Peyer's patch (tissue), 4 donors: ENCODE data around the gene ZNF853. TPM values are rescaled to one million over a fixed set of nuclear protein-coding genes. Genes with fewer than 3 reads are reported as not detected.

ENCODE experiments used
- DNase-seq, 3 donors: peaks; one replicate each; pipeline ENCODE4 v3.0.0-alpha.2; 2017 to 2019
- H3K27ac ChIP-seq, 4 donors: fragments of 200-600 bp; sonication (generic); one replicate each; pipeline ENCODE4 v1.5.1; 2016 to 2019
- H3K27me3 ChIP-seq, 2 donors: fragments of 200-600 bp; sonication (generic); one replicate each; pipeline ENCODE4 v1.5.1; 2019
- H3K36me3 ChIP-seq, 3 donors: fragments of 200-600 bp; sonication (generic); one replicate each; pipeline ENCODE4 v1.5.1; 2016 to 2019
- H3K4me1 ChIP-seq, 4 donors: fragments of 200-600 bp; sonication (generic); one replicate each; pipeline ENCODE4 v1.5.1; 2016 to 2019
- H3K4me3 ChIP-seq, 4 donors: fragments of 200-600 bp; sonication (generic); 1 replicate in 3 of 4; 2 replicates in 1 of 4; pipeline ENCODE4 v1.5.1; 2016 to 2019; ENCODE audit warnings: mild to moderate bottlenecking in 1 of 4
- H3K9me3 ChIP-seq, 4 donors: fragments of 200-600 bp; sonication (generic); one replicate each; pipeline ENCODE4 v1.5.1; 2016 to 2019; ENCODE audit warnings: mild to moderate bottlenecking in 1 of 4
- CTCF ChIP-seq, 6 experiments: fragments of 450-650 bp in 4 of 6; fragments of 200-600 bp in 2 of 6; sonication (generic) in 1 of 6; IDR thresholded peaks; one replicate each; pipeline ENCODE4 v1.5.1; 2017 to 2019; ENCODE audit warnings: antibody characterized with exemption in 6 of 6, mild to moderate bottlenecking in 3 of 6, moderate library complexity in 1 of 6
- POLR2A ChIP-seq, 2 donors: fragments of 450-650 bp; IDR thresholded peaks; one replicate each; pipeline ENCODE4 v1.5.1; 2017; ENCODE audit warnings: antibody characterized with exemption in 2 of 2, mild to moderate bottlenecking in 2 of 2, moderate library complexity in 2 of 2
- total RNA-seq, 4 donors: library from RNA; depleted of rRNA; stranded (reverse); fragments of >200 nt; gene quantifications; one replicate each; pipeline ENCODE4 v1.1.0, GENCODE V29; 2016

The ZNF853 gene
- total RNA-seq, 4 donors from 2014 or later, result 1.1 to 8.3 (median 2.5) TPM

- H3K27me3 ChIP-seq, result no peaks in the 10 kb centered on the region
- no peak overlapping the region for H3K4me3 ChIP-seq
- peaks cover 0 to 9% (median 5%) of the 10 kb centered on the region in 4 donors for H3K4me1 ChIP-seq
- H3K27ac ChIP-seq, result no peak overlapping the region
- no peak for TF ChIP-seq POLR2A (IDR thresholded peaks at IDR 0.05)
- H3K36me3 ChIP-seq, result peaks cover 0 to 69% (median 0%) of the 10 kb centered on the region in 3 donors
- H3K9me3 ChIP-seq, result no peaks in the 10 kb centered on the region
- DNase-seq, result no peak
Observed at GRCh38 chr7:6642861-6643640, 27.6 kb downstream of the ZNF853 start.

- Histone ChIP-seq H3K27ac (no peak overlapping the region), H3K9me3 (no peaks in the 10 kb centered on the region), H3K27me3 (no peaks in the 10 kb centered on the region), H3K4me1 (no peaks in the 10 kb centered on the region), H3K36me3 (peaks cover 0 to 78% (median 0%) of the 10 kb centered on the region in 3 donors), H3K4me3 (no peak overlapping the region)
- DNase-seq, result no peak
- TF ChIP-seq CTCF (IDR thresholded peaks at IDR 0.05) (no peak), POLR2A (IDR thresholded peaks at IDR 0.05) (no peak)
Observed at GRCh38 chr7:6643915-6644625, 28.7 kb downstream of the ZNF853 start.

- no peak for TF ChIP-seq POLR2A (IDR thresholded peaks at IDR 0.05)
- no peak for TF ChIP-seq CTCF (IDR thresholded peaks at IDR 0.05)
- H3K27me3 ChIP-seq, result no peaks in the 10 kb centered on the region
- H3K4me1 ChIP-seq, result no peaks in the 10 kb centered on the region
- DNase-seq, result no peak
- H3K9me3 ChIP-seq, result no peaks in the 10 kb centered on the region
- H3K4me3 ChIP-seq, result no peak overlapping the region
- no peak overlapping the region for H3K27ac ChIP-seq
- peaks cover 0 to 81% (median 0%) of the 10 kb centered on the region in 3 donors for H3K36me3 ChIP-seq
Observed at GRCh38 chr7:6644728-6645127, 29.3 kb downstream of the ZNF853 start.

- TF ChIP-seq POLR2A (IDR thresholded peaks at IDR 0.05), result no peak
- TF ChIP-seq CTCF (IDR thresholded peaks at IDR 0.05), result no peak
- Histone ChIP-seq H3K4me1 (no peaks in the 10 kb centered on the region), H3K36me3 (peaks cover 0 to 89% (median 0%) of the 10 kb centered on the region in 3 donors), H3K4me3 (no peak overlapping the region), H3K27ac (no peak overlapping the region), H3K9me3 (no peaks in the 10 kb centered on the region), H3K27me3 (no peaks in the 10 kb centered on the region)
- no peak for DNase-seq
Observed at GRCh38 chr7:6646465-6646864, 31.1 kb downstream of the ZNF853 start.

GRCh38 chr7:6647080-6647479, 31.7 kb downstream of the ZNF853 start:
- Histone ChIP-seq H3K36me3 (peaks cover 0 to 89% (median 0%) of the 10 kb centered on the region in 3 donors), H3K4me1 (no peaks in the 10 kb centered on the region), H3K27ac (no peak overlapping the region), H3K9me3 (no peaks in the 10 kb centered on the region), H3K27me3 (no peaks in the 10 kb centered on the region), H3K4me3 (no peak overlapping the region)
- TF ChIP-seq POLR2A (IDR thresholded peaks at IDR 0.05), result no peak
- TF ChIP-seq CTCF (IDR thresholded peaks at IDR 0.05), result no peak
- DNase-seq, result no peak

GRCh38 chr7:6647541-6647940, 32.1 kb downstream of the ZNF853 start:
- TF ChIP-seq POLR2A (IDR thresholded peaks at IDR 0.05) (no peak), CTCF (IDR thresholded peaks at IDR 0.05) (no peak)
- Histone ChIP-seq H3K36me3 (peaks cover 0 to 89% (median 0%) of the 10 kb centered on the region in 3 donors), H3K27me3 (no peaks in the 10 kb centered on the region), H3K9me3 (peaks cover 0 to 3% (median 0%) of the 10 kb centered on the region in 4 donors), H3K4me3 (no peak overlapping the region), H3K27ac (no peak overlapping the region), H3K4me1 (no peaks in the 10 kb centered on the region)
- no peak for DNase-seq
